Astrocyte (in vitro differentiated cells and primary cell): ENCODE data around the gene IGFBPL1. TPM values are rescaled to one million over a fixed set of nuclear protein-coding genes. Genes with fewer than 3 reads are reported as not detected.

Source experiments
- DNase-seq: peaks from one replicate; pipeline ENCODE4 v3.0.0-alpha.2; 2010; ENCODE audit warnings: low read depth
- FAIRE-seq: peaks from 2 replicates; lab custom pipeline; 2011; peaks lifted over from hg19 to GRCh38; lab: Jason Lieb, UNC
- H2AFZ ChIP-seq: 2 replicates; pipeline ENCODE4 v1.6.0; 2012; ENCODE audit warnings: low read depth, low read length, inconsistent platforms
- H3K27ac ChIP-seq: 2 replicates; pipeline ENCODE4 v1.5.1; 2011; ENCODE audit warnings: low read depth, low read length, inconsistent platforms
- H3K27me3 ChIP-seq: 2 replicates; pipeline ENCODE4 v1.6.0; 2011; ENCODE audit warnings: low read length, inconsistent platforms; ENCODE audit not compliant: insufficient read depth
- H3K36me3 ChIP-seq: 2 replicates; pipeline ENCODE4 v1.5.1; 2011; ENCODE audit warnings: low read length, inconsistent platforms; ENCODE audit not compliant: insufficient read depth
- H3K4me1 ChIP-seq: 2 replicates; pipeline ENCODE4 v1.5.1; 2011; ENCODE audit warnings: low read length, inconsistent platforms; ENCODE audit not compliant: insufficient read depth
- H3K4me2 ChIP-seq: 2 replicates; pipeline ENCODE4 v1.6.0; 2012; ENCODE audit warnings: low read length, inconsistent platforms
- H3K4me3 ChIP-seq: 2 replicates; pipeline ENCODE4 v1.5.1; 2011; ENCODE audit warnings: low read depth, mild to moderate bottlenecking, low read length, inconsistent platforms; ENCODE audit not compliant: insufficient read depth
- H3K79me2 ChIP-seq: 2 replicates; pipeline ENCODE4 v1.6.0; 2012; ENCODE audit warnings: mild to moderate bottlenecking, low read length, inconsistent platforms; ENCODE audit not compliant: insufficient read depth
- H3K9ac ChIP-seq: 2 replicates; pipeline ENCODE4 v1.6.0; 2012; ENCODE audit warnings: mild to moderate bottlenecking, low read length, inconsistent platforms
- H3K9me3 ChIP-seq: 2 replicates; pipeline ENCODE4 v1.5.1; 2012; ENCODE audit warnings: low read depth, mild to moderate bottlenecking, low read length, inconsistent platforms; ENCODE audit not compliant: insufficient read depth
- H4K20me1 ChIP-seq: 2 replicates; pipeline ENCODE4 v1.6.0; 2012; ENCODE audit warnings: low read length, inconsistent platforms; ENCODE audit not compliant: insufficient read depth
- H3K27ac Mint-ChIP-seq: one replicate; pipeline ENCODE4 v1.8.0; 2021; ENCODE audit warnings: mild to moderate bottlenecking, mixed read lengths; ENCODE audit not compliant: unreplicated experiment
- H3K27me3 Mint-ChIP-seq: one replicate; pipeline ENCODE4 v1.8.0; 2021; ENCODE audit warnings: low read depth, mixed read lengths; ENCODE audit not compliant: unreplicated experiment
- H3K36me3 Mint-ChIP-seq: one replicate; pipeline ENCODE4 v1.8.0; 2021; ENCODE audit warnings: low read depth, mixed read lengths; ENCODE audit not compliant: unreplicated experiment
- H3K4me1 Mint-ChIP-seq: one replicate; pipeline ENCODE4 v1.8.0; 2021; ENCODE audit warnings: low read depth, mixed read lengths; ENCODE audit not compliant: unreplicated experiment
- H3K4me3 Mint-ChIP-seq: one replicate; pipeline ENCODE4 v1.8.0; 2021; ENCODE audit warnings: mild to moderate bottlenecking, moderate library complexity, mixed read lengths; ENCODE audit not compliant: unreplicated experiment
- H3K9me3 Mint-ChIP-seq: one replicate; pipeline ENCODE4 v1.8.0; 2021; ENCODE audit warnings: mild to moderate bottlenecking, mixed read lengths; ENCODE audit not compliant: unreplicated experiment
- EZH2 ChIP-seq: IDR thresholded peaks from 2 replicates; pipeline ENCODE4 v1.6.1; 2012; ENCODE audit warnings: mild to moderate bottlenecking, low read length, inconsistent platforms; ENCODE audit not compliant: insufficient read depth
- total RNA-seq: library from RNA; stranded (reverse); gene quantifications from 2 replicates; pipeline ENCODE4 v1.2.1, GENCODE V29; 2021
- TF ChIP-seq, protein P1 (sequence below): IDR thresholded peaks from 2 replicates; pipeline ENCODE4 v1.5.1; 2011; ENCODE audit warnings: low read depth, mild to moderate bottlenecking, inconsistent platforms, low read length, moderate library complexity; ENCODE audit not compliant: insufficient read depth

Gene IGFBPL1
- total RNA-seq, 1 donor from 2014 or later, result 11.0 TPM

DNA sequence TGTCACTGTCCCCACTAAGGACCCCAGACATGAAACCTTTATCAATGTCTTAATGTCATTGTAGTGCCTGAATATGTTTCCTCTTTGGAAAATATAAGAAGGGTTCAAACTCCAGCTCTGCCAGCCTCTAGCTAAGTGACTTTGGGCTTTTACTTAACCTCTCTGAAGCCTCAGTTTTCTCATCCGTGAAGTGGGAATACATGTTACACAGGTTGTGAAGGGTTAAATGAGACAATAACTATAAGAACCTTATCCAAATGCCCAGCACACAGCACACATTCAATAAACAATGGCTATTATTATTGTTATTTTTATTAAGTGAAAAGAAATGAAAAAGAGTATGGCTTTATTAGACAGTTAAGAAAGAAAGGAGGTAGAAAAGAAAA lies 15.7 kb upstream of the IGFBPL1 start:
- Histone ChIP-seq H4K20me1 (no peaks in the 10 kb centered on the region), H2AFZ (no peak overlapping the region), H3K9me3 (no peaks in the 10 kb centered on the region), H3K36me3 (no peaks in the 10 kb centered on the region), H3K79me2 (no peaks in the 10 kb centered on the region), H3K4me3 (no peak overlapping the region), H3K9ac (no peak overlapping the region), H3K27me3 (no peaks in the 10 kb centered on the region), H3K4me2 (no peak overlapping the region), H3K27ac (no peak overlapping the region), H3K4me1 (peaks cover 11% of the 10 kb centered on the region)
- FAIRE-seq (no peak), DNase-seq (no peak)
- no peak overlapping the region for H3K4me3 Mint-ChIP-seq
- H3K27me3 Mint-ChIP-seq, result peaks cover 4% of the 10 kb centered on the region
- H3K36me3 Mint-ChIP-seq, result no peaks in the 10 kb centered on the region
- peaks cover 31% of the 10 kb centered on the region for H3K4me1 Mint-ChIP-seq
- TF ChIP-seq EZH2, result no peak
- TF ChIP-seq, protein P1, sequence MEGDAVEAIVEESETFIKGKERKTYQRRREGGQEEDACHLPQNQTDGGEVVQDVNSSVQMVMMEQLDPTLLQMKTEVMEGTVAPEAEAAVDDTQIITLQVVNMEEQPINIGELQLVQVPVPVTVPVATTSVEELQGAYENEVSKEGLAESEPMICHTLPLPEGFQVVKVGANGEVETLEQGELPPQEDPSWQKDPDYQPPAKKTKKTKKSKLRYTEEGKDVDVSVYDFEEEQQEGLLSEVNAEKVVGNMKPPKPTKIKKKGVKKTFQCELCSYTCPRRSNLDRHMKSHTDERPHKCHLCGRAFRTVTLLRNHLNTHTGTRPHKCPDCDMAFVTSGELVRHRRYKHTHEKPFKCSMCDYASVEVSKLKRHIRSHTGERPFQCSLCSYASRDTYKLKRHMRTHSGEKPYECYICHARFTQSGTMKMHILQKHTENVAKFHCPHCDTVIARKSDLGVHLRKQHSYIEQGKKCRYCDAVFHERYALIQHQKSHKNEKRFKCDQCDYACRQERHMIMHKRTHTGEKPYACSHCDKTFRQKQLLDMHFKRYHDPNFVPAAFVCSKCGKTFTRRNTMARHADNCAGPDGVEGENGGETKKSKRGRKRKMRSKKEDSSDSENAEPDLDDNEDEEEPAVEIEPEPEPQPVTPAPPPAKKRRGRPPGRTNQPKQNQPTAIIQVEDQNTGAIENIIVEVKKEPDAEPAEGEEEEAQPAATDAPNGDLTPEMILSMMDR, result no peak
- H3K27ac Mint-ChIP-seq, result no peak overlapping the region
- H3K9me3 Mint-ChIP-seq, result no peaks in the 10 kb centered on the region

DNA sequence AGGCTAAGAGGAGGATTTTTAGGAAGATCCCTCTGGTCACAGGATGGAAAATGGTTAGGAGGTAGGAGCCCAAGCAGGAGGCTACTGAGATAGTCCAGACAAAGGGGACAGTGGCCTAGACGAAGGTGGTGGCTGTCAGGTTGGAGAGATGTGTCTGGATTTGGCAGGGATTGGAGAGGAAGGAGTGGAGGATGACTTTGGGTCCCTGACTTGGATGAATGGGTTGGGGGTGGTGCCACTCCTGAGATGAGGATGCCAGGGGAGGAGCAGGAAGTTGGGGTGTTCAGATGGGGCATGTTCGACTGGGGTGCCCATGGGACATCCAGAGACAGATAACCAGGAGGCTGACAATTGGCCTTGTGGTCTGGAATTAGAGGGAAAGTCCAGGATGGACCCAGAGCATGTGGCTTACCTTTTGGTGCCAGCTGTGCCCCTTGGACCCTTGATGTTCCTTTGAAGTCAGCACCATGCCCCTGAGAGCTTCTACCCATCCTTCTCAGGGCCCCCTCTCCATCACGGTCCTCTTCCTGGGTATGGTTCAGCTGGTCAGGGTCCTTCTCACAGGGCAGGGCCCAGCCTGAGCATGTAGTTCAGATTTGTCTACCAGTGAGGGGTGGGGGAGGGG lies 15.1 kb upstream of the IGFBPL1 start:
- Histone ChIP-seq H3K4me1 (peaks cover 11% of the 10 kb centered on the region), H3K27ac (no peak overlapping the region), H3K36me3 (no peaks in the 10 kb centered on the region), H2AFZ (no peak overlapping the region), H3K4me2 (no peak overlapping the region), H3K79me2 (no peaks in the 10 kb centered on the region), H3K9me3 (no peaks in the 10 kb centered on the region), H3K9ac (no peak overlapping the region), H4K20me1 (no peaks in the 10 kb centered on the region), H3K4me3 (no peak overlapping the region), H3K27me3 (no peaks in the 10 kb centered on the region)
- Mint-ChIP-seq H3K27me3 (peaks cover 4% of the 10 kb centered on the region), H3K27ac (no peak overlapping the region), H3K4me1 (peaks cover 35% of the 10 kb centered on the region), H3K4me3 (no peak overlapping the region), H3K9me3 (no peaks in the 10 kb centered on the region), H3K36me3 (no peaks in the 10 kb centered on the region)
- no peak for DNase-seq
- no peak for FAIRE-seq
- TF ChIP-seq EZH2, result no peak
- TF ChIP-seq, protein P1, result no peak

DNA sequence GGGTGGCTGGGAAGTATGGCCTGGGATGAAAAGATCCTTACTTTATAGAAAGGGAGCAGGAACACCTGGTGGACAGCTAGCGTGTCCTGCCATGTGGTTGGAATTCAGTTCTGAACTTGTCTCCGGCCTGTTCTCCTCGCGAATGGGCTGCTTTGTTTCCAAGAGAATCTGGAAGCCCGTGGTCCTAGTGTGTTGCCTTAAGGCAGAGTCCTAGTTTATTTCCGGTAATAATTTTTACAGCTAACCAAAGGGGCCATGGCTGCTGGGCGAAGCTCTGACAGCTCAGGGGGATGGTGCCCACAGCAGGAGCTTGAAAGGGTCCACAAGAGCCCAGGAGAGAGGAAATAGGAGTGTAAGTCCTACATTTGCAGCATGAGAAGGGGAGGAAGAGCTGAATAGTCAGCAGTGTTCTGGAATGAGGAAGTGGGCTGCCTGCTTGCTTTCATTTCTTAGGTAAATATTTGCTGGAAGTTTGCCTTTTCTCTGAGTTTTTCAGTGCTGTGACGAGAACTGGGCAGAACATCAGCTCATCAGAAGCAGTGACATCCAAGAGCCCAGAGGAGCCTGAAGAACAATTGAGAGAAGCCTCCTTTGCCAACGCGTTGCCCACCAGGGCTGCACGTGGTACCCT lies 13.1 kb upstream of the IGFBPL1 start:
- H3K4me3 ChIP-seq, result no peak overlapping the region
- Mint-ChIP-seq H3K4me3 (peak overlapping the region; percentile 70), H3K4me1 (peaks cover 30% of the 10 kb centered on the region), H3K27ac (peak overlapping the region; percentile 81), H3K9me3 (no peaks in the 10 kb centered on the region), H3K27me3 (peaks cover 4% of the 10 kb centered on the region), H3K36me3 (no peaks in the 10 kb centered on the region)
- no peak overlapping the region for H3K27ac ChIP-seq
- no peaks in the 10 kb centered on the region for H3K36me3 ChIP-seq
- H3K4me1 ChIP-seq, result peaks cover 11% of the 10 kb centered on the region
- peak overlapping the region; percentile 61 for H3K4me2 ChIP-seq
- peak; percentile 43 for FAIRE-seq
- no peaks in the 10 kb centered on the region for H3K79me2 ChIP-seq
- H2AFZ ChIP-seq, result peak overlapping the region; percentile 46
- no peaks in the 10 kb centered on the region for H3K9me3 ChIP-seq
- no peaks in the 10 kb centered on the region for H4K20me1 ChIP-seq
- DNase-seq, result peak; percentile 34
- TF ChIP-seq, protein P1, result no peak
- TF ChIP-seq EZH2, result no peak
- peak overlapping the region; percentile 19 for H3K9ac ChIP-seq
- no peaks in the 10 kb centered on the region for H3K27me3 ChIP-seq
